BLaER1 (cell line): ENCODE data around the gene CYBA.

Source experiments
- H3K27ac ChIP-seq: shearing (Covaris generic); formaldehyde crosslinking; 2 replicates; pipeline ENCODE4 v1.8.1; 2022
- H3K27me3 ChIP-seq: shearing (Covaris generic); formaldehyde crosslinking; 2 replicates; pipeline ENCODE4 v1.8.1; 2022
- H3K36me3 ChIP-seq: shearing (Covaris generic); formaldehyde crosslinking; 2 replicates; pipeline ENCODE4 v1.8.1; 2022
- H3K4me1 ChIP-seq: shearing (Covaris generic); formaldehyde crosslinking; 2 replicates; pipeline ENCODE4 v1.8.1; 2022
- H3K4me2 ChIP-seq: shearing (Covaris generic); formaldehyde crosslinking; 2 replicates; pipeline ENCODE4 v1.8.1; 2022
- H3K4me3 ChIP-seq: shearing (Covaris generic); formaldehyde crosslinking; 2 replicates; pipeline ENCODE4 v1.8.1; 2022
- H3K9ac ChIP-seq: shearing (Covaris generic); formaldehyde crosslinking; 2 replicates; pipeline ENCODE4 v1.8.1; 2022
- H3K9me3 ChIP-seq: shearing (Covaris generic); formaldehyde crosslinking; 2 replicates; pipeline ENCODE4 v1.8.1; 2022
- H4K20me1 ChIP-seq: shearing (Covaris generic); formaldehyde crosslinking; 2 replicates; pipeline ENCODE4 v1.8.1; 2022
- Cebpa-rat ChIP-seq: shearing (Covaris generic); IDR thresholded peaks from 2 replicates; pipeline ENCODE4 v1.8.1; 2022

The CYBA gene

DNA sequence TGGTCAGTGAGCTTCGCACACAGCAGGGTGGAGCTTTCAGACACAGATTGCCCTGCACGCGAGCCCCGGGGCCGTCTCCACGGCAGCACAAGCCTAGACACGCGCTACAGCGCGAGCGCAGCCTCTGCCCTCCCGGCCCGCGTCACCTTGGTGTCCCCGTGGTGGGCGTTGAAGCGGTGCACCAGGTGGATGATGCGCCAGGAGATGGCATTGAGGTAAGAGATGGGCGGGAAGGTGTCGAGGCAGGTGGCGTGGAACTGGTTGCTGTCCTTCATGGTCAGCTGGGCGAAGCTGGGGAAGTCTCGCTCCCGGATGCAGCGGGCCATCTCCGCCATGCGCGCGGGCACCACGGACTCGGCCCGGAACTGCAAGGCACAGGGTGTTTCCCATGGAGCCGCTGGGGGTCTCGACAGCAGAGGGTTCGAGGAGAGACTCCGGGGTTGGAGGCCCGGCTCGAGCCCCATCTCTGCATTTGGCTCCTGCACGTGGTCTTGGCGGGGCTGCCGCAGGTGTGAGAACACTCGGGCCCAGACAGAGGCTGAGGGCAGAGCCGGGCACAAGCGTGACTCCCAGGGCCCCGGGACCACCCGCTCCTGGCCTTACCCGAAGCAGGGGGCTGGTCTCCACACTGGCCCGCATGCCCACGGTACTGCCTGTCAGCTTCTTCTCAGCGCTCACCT is 4.3 kb upstream of the CYBA start:
- Histone ChIP-seq H3K36me3 (peaks cover 43% of the 10 kb centered on the region), H3K4me3 (0 out of 2 replicates have a peak overlapping the region, but pooled peaks have one; percentile 5), H3K4me1 (peaks cover 87% of the 10 kb centered on the region), H4K20me1 (peaks cover 5% of the 10 kb centered on the region), H3K27ac (peak overlapping the region; percentile 85; the same call in 1 of the 2 replicates), H3K27me3 (no peaks in the 10 kb centered on the region), H3K9ac (0 out of 2 replicates have a peak overlapping the region, but pooled peaks have one; percentile 14), H3K4me2 (peak overlapping the region; percentile 88), H3K9me3 (no peaks in the 10 kb centered on the region)
- no peak for TF ChIP-seq Cebpa-rat

DNA sequence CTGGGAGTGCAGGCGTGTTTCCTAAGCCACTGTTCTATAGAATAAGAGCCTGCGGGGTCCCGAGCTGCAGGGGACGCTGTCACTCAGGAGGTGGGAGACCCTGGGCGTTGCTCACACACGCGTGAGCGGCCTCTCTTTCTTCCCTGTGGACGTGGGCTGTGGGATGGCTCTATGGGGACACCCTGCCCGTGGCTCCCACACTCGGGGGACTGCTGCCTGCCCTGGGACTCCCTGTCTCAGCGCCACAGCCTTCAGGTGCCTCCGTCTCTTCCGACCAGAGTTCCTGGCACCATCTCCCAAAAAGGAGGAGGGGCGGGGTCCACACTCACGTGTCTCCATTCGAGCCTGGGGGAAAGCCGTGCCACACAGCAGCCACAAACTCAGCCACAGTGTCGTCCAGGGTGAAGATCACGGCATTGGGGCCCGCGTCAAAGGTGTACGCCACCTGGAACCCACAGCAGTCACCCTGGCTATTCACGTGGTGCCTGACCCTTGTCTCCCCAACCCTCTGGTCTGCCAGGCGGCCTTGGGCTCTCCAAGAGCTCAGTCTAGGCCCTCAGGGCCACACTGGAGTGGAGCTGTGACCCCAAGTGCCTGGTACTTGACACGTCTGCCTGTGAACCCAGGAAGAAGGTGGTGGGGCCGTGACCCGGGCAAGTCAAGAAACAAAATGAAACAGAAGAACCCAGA is 3.7 kb upstream of the CYBA start:
- Histone ChIP-seq H4K20me1 (peaks cover 12% of the 10 kb centered on the region), H3K9me3 (no peaks in the 10 kb centered on the region), H3K9ac (0 out of 2 replicates have a peak overlapping the region, but pooled peaks have one; percentile 14), H3K4me2 (peak overlapping the region; percentile 88), H3K27ac (no peak overlapping the region), H3K36me3 (peaks cover 39% of the 10 kb centered on the region), H3K4me1 (peaks cover 86% of the 10 kb centered on the region), H3K4me3 (no peak overlapping the region), H3K27me3 (no peaks in the 10 kb centered on the region)
- no peak for TF ChIP-seq Cebpa-rat

DNA sequence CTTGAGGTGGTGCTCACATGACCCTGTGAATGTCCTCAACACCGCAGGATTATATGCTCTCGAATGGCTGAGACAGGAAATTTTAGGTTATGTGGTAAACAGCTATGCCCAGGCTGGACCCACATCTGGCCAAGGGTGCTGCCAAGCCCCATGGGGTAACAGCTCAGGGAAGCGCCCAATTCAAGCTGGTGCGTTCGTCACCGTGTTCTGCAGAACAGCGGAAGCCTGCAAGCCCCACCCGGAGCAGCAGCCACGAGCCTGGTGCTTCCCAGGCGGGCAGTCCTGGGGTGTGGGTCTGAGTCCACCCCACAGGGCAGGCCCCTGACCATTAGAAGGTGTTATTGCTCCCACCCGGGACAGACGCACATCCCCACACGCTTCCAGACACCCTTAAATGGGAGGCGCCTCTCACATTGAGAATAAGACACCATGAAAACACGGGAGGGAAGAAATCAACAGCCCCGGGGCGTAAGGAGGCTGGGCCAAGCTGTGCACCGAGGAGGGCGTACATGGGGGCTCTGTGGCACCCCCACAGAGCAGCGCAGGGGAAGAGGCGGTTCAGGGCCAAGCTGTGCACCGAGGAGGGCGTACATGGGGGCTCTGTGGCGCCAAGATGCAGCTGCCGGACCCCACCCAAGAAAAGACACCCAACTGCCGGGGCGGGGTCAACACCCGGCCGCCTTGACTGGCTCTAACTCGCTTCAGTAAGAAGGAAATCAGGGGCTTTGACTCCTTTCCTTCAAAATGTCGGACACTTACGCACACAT is 2.9 kb upstream of the CYBA start:
- no peaks in the 10 kb centered on the region for H3K9me3 ChIP-seq
- peaks cover 86% of the 10 kb centered on the region for H3K4me1 ChIP-seq
- no peaks in the 10 kb centered on the region for H3K27me3 ChIP-seq
- H3K36me3 ChIP-seq: peaks cover 41% of the 10 kb centered on the region
- H4K20me1 ChIP-seq: peaks cover 19% of the 10 kb centered on the region
- H3K4me3 ChIP-seq: no peak overlapping the region
- H3K27ac ChIP-seq: no peak overlapping the region
- no peak for TF ChIP-seq Cebpa-rat
- H3K4me2 ChIP-seq: peak overlapping the region; percentile 100
- no peak overlapping the region for H3K9ac ChIP-seq

DNA sequence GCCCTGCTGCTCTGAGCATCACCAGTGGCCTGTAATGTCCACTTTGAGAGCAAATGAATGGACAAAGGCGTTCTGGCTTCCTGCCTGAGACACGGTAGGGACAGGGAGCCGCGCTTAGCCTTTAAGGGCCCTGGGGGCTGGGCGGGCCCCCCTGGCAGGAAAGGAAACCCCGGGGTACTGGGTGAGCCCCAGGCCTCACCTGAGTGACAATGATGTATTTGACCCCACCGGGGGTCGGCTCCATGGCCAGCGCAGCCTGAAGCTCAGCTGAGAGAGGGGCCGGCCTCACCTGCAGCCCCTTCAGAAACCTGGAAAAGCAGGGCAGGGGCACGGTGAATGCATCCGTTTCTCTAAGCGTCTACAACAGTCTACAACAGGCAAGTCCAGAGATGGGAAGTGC is 2.2 kb upstream of the CYBA start:
- no peak for TF ChIP-seq Cebpa-rat
- H3K4me1 ChIP-seq: peaks cover 87% of the 10 kb centered on the region
- 0 out of 2 replicates have a peak overlapping the region, but pooled peaks have one; percentile 29 for H3K9ac ChIP-seq
- H3K4me3 ChIP-seq: no peak overlapping the region
- H3K4me2 ChIP-seq: peak overlapping the region; percentile 100
- H4K20me1 ChIP-seq: peaks cover 26% of the 10 kb centered on the region
- no peaks in the 10 kb centered on the region for H3K9me3 ChIP-seq
- peaks cover 41% of the 10 kb centered on the region for H3K36me3 ChIP-seq
- H3K27ac ChIP-seq: peak overlapping the region; percentile 96
- no peaks in the 10 kb centered on the region for H3K27me3 ChIP-seq

DNA sequence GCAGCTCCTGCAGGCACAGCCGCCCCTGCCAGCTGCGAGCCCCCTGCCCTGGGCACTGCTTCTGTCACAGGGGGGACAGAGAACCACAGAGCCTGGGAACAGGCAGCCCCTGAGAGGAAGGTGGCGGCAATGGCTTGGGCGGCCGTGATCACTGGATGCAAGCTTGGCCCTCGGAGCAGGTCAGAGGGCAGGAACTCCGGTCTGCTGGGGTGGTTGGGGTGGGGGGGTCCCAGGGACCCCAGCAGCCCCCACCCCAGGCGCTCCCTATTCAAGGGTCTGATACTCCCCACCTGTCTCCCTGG is 1.9 kb upstream of the CYBA start:
- no peaks in the 10 kb centered on the region for H3K27me3 ChIP-seq
- no peak for TF ChIP-seq Cebpa-rat
- H3K27ac ChIP-seq: peak overlapping the region; percentile 96
- peaks cover 30% of the 10 kb centered on the region for H4K20me1 ChIP-seq
- H3K4me2 ChIP-seq: peak overlapping the region; percentile 100
- H3K36me3 ChIP-seq: peaks cover 42% of the 10 kb centered on the region
- H3K4me1 ChIP-seq: peaks cover 87% of the 10 kb centered on the region
- H3K9me3 ChIP-seq: no peaks in the 10 kb centered on the region
- H3K4me3 ChIP-seq: no peak overlapping the region
- H3K9ac ChIP-seq: 0 out of 2 replicates have a peak overlapping the region, but pooled peaks have one; percentile 29

DNA sequence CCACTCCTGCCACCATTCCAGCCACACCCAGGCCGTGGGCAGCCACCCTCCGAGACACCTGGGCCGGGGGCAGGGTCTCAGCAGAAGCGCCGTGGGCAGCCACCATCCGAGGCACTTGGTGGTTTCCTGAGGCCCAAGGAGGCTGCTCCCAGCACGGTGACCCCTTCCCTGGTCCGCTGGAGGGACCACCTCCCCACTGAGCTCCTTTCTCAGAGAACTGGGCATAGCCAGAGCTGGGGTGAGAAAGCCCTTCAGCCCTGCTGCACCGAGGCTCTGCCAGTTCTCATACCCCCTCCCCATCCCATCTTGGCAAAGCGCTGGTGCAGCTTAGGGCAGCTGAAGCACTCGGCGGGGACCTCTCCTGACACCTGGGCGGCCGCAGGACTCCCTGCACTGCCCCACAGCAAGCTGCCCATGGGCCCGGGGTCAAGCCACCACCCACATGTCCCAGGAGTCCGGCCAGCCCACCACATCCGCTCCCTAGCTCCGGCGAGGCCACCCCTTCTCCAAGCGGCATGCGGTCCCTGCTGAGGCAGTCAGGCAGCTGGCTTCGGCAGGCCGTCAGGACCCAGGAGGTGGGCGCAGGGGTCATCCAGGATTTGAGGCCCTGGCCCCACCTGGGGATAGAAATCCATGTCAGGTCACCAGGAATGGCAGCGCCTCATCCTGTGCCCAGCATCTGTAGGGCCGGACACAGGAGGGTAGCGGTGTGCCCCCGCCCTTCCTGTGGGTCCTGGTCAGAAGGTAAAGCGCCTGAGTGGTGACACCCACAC is 1.3 kb upstream of the CYBA start:
- peak overlapping the region; percentile 96 for H3K27ac ChIP-seq
- peaks cover 87% of the 10 kb centered on the region for H3K4me1 ChIP-seq
- H3K9ac ChIP-seq: peak overlapping the region; percentile 69
- H3K36me3 ChIP-seq: peaks cover 48% of the 10 kb centered on the region
- no peaks in the 10 kb centered on the region for H3K27me3 ChIP-seq
- no peaks in the 10 kb centered on the region for H3K9me3 ChIP-seq
- peak overlapping the region; percentile 91 for H3K4me3 ChIP-seq
- peaks cover 35% of the 10 kb centered on the region for H4K20me1 ChIP-seq
- no peak for TF ChIP-seq Cebpa-rat
- H3K4me2 ChIP-seq: peak overlapping the region; percentile 100

DNA sequence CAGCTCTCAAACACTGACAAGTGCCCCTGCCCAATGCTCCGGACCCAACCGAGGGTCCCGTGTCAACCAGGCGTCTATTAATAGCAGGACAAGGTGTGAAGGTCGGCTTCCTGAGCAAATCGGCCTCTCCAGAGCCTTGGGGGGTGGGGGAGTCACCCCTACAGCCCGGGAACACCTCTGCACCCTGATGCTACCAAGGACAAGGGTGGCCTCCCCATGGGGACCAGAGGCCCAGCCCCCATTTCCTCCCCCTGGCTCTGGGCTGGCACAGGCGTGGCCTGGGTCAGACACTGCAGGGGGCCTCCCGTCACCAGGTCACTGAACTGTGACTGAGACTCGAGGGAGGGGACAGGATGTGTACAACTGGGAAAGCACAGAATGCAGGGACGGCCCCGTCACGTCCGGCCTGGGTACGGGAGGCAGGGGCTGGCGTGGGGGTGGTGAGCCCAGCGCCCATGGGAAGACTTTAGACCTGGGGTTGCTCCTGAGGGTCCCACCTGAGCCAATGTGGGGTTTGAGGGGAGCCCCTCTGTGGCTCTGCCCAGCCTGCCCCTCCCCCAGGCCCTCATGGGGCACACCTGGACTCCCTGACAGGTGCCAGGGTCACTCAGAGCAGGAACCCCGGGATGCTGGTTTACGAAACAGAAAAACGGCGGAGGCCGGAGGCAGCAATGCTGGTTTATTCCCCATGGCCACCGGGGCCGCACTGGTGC is 579 bp upstream of the CYBA start:
- peak overlapping the region; percentile 69 for H3K9ac ChIP-seq
- peak overlapping the region; percentile 100 for H3K4me2 ChIP-seq
- no peaks in the 10 kb centered on the region for H3K9me3 ChIP-seq
- H3K27ac ChIP-seq: peak overlapping the region; percentile 96
- TF ChIP-seq Cebpa-rat: no peak
- peaks cover 42% of the 10 kb centered on the region for H4K20me1 ChIP-seq
- no peaks in the 10 kb centered on the region for H3K27me3 ChIP-seq
- peak overlapping the region; percentile 91 for H3K4me3 ChIP-seq
- H3K4me1 ChIP-seq: peaks cover 87% of the 10 kb centered on the region
- H3K36me3 ChIP-seq: peaks cover 55% of the 10 kb centered on the region

DNA sequence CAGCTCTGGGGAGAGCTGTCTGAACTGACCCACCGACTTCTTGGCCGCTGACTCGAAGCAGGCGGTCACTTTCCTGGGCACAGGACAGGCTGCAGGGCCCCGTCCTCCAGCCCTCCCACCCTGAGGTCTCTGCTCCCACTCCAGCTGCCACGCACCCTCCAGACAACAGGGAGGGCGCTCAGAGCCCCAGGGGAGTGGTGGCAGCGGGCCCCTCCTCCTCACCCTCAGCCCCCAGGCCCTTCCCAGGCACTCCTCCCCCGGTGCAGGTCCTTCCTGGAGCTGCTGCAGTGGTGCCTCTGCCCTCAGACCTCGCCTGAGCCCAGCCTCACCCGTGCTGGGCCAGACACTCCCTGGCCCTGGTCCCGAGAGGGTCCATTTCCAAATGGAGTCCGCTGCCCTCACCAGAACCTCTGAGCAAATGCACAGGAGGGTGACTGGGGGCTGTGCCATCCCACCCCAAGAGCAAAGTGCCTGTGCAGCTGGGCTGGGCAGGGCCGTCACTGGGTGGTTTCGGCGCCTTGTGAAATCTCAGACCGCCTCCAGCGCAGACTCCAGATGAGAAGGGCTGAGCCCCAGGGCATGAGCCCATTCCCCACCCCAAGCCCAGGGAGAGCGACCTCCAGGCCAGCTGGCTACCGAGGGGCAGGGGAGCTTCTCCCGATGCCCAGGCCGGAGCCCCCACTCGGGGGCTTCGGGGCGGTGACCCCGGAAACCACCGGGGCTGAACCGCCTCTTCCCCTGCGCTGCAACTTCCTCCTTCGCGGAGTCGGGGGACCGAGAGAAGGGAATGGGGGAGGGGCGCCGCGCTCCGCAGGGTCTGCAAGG is 717 bp downstream of the CYBA start:
- peak overlapping the region; percentile 100 for H3K4me2 ChIP-seq
- H3K9me3 ChIP-seq: no peaks in the 10 kb centered on the region
- peak overlapping the region; percentile 91 for H3K4me3 ChIP-seq
- no peaks in the 10 kb centered on the region for H3K27me3 ChIP-seq
- H3K4me1 ChIP-seq: peaks cover 87% of the 10 kb centered on the region
- peak overlapping the region; percentile 97 for H3K9ac ChIP-seq
- TF ChIP-seq Cebpa-rat: peak; percentile 38; the same call in 1 of the 2 replicates
- H3K27ac ChIP-seq: peak overlapping the region; percentile 96
- H3K36me3 ChIP-seq: peaks cover 63% of the 10 kb centered on the region
- peaks cover 55% of the 10 kb centered on the region for H4K20me1 ChIP-seq
